Ishikawa (cell line): Measurements from ENCODE around the gene UBL3.

Experiments used
- CEBPB ChIP-seq: IDR thresholded peaks from 2 replicates; pipeline ENCODE4 v1.6.1; 2012
- CREB1 ChIP-seq: IDR thresholded peaks from 2 replicates; pipeline ENCODE4 v1.6.1; 2012; ENCODE audit warnings: low read depth
- EGR1 ChIP-seq: IDR thresholded peaks from 2 replicates; pipeline ENCODE4 v1.6.1; 2012
- EP300 ChIP-seq: IDR thresholded peaks from 2 replicates; pipeline ENCODE4 v1.6.1; 2012; ENCODE audit warnings: borderline replicate concordance
- FOXM1 ChIP-seq: IDR thresholded peaks from 2 replicates; pipeline ENCODE4 v1.6.1; 2012; ENCODE audit warnings: low read depth, borderline replicate concordance
- NFIC ChIP-seq: IDR thresholded peaks from 2 replicates; pipeline ENCODE4 v1.6.1; 2012
- RAD21 ChIP-seq: IDR thresholded peaks from 2 replicates; pipeline ENCODE4 v1.6.1; 2012; ENCODE audit warnings: low read depth
- TAF1 ChIP-seq: IDR thresholded peaks from 2 replicates; pipeline ENCODE4 v1.6.1; 2012; ENCODE audit warnings: low read depth, mild to moderate bottlenecking
- TCF12 ChIP-seq: IDR thresholded peaks from 2 replicates; pipeline ENCODE4 v1.6.1; 2012; ENCODE audit warnings: low read depth
- TEAD4 ChIP-seq: IDR thresholded peaks from 2 replicates; pipeline ENCODE4 v1.6.1; 2012
- YY1 ChIP-seq: IDR thresholded peaks from 2 replicates; pipeline ENCODE4 v1.6.1; 2012; ENCODE audit warnings: low read depth
- ZBTB7A ChIP-seq: IDR thresholded peaks from 2 replicates; pipeline ENCODE4 v1.6.1; 2012; ENCODE audit warnings: low read depth
- TF ChIP-seq, protein P1 (sequence below): IDR thresholded peaks from 2 replicates; pipeline ENCODE4 v1.6.1; 2012; ENCODE audit warnings: low read depth, mild to moderate bottlenecking
- TF ChIP-seq, protein P2 (sequence below): IDR thresholded peaks from 2 replicates; pipeline ENCODE4 v1.6.1; 2012
- TF ChIP-seq, protein P3 (sequence below): IDR thresholded peaks from 2 replicates; pipeline ENCODE4 v1.6.1; 2012

UBL3 gene

DNA sequence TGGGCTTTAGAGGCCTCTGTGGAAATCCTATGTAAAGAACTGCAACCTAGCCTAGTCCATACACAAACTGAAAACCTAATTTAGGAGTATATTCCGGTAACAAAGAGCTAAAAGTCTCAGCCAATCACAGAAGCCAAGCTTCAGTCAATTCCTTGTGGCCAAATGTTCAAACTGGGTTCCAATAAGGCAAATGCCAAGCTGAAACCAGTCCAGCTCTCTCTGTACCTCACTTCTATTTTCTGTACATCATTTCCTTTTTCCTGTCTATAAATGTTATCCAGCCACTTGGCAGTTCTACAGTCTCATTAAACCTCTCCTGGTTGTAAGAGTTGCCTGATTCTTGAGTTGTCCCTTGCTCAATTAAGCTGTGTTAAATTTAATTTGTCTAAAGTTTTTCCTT is 31.7 kb upstream of the UBL3 start:
- no peak for TF ChIP-seq TEAD4
- no peak for TF ChIP-seq NFIC
- TF ChIP-seq, protein P1, sequence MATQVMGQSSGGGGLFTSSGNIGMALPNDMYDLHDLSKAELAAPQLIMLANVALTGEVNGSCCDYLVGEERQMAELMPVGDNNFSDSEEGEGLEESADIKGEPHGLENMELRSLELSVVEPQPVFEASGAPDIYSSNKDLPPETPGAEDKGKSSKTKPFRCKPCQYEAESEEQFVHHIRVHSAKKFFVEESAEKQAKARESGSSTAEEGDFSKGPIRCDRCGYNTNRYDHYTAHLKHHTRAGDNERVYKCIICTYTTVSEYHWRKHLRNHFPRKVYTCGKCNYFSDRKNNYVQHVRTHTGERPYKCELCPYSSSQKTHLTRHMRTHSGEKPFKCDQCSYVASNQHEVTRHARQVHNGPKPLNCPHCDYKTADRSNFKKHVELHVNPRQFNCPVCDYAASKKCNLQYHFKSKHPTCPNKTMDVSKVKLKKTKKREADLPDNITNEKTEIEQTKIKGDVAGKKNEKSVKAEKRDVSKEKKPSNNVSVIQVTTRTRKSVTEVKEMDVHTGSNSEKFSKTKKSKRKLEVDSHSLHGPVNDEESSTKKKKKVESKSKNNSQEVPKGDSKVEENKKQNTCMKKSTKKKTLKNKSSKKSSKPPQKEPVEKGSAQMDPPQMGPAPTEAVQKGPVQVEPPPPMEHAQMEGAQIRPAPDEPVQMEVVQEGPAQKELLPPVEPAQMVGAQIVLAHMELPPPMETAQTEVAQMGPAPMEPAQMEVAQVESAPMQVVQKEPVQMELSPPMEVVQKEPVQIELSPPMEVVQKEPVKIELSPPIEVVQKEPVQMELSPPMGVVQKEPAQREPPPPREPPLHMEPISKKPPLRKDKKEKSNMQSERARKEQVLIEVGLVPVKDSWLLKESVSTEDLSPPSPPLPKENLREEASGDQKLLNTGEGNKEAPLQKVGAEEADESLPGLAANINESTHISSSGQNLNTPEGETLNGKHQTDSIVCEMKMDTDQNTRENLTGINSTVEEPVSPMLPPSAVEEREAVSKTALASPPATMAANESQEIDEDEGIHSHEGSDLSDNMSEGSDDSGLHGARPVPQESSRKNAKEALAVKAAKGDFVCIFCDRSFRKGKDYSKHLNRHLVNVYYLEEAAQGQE, result no peak
- no peak for TF ChIP-seq ZBTB7A
- TF ChIP-seq EP300, result no peak
- TF ChIP-seq TAF1, result no peak
- no peak for TF ChIP-seq TCF12

DNA sequence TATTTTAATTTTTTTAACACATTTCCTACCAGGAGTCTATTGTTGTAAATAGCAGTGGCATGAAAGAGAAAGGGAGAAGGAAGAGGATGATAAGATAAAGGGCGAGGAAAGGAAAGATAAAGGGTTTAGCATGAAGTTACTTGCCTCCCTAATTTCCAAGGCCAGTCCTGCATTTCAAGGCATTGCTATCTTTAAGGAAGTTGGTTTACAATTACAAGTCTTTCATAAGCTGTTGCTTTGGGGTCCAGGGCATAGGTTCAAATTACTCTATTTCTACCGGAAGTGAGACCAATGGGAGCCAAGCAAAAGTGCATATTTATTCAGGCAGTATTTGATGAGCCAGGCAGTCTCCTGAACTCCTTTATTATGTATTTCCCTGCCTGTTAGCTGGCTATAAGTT is 27.7 kb upstream of the UBL3 start:
- TF ChIP-seq NFIC (no peak), FOXM1 (no peak), TAF1 (no peak), EGR1 (no peak), RAD21 (no peak)

DNA sequence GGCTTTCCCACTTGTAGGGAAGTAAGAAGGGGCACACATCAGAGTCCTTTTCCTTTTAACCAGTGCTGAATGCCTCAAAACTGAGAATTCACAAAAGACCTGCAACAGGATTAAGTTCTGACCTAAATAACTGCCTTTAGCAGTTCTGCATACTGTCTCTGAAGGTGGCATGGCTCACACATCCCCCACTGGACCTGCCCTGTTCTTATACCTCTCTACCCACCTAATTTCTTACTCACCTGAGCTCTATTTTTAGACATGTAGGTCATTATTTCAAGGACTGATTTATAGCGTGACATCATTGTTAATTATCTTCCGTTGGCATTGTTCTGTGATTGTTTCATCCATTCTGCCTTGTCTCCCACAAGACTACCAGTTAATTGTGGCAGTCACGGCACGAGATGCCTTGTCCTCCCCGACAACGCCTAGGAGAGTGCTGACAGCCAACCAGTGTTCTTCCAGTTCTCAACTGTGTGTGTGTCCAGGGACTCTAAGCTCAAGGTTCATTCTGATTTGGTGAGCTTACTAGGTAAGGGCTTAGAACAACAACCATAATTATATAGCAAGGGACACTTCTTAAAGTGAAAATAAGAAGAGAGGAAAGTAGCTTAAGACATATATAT is 27.1 kb upstream of the UBL3 start:
- TF ChIP-seq, protein P2, sequence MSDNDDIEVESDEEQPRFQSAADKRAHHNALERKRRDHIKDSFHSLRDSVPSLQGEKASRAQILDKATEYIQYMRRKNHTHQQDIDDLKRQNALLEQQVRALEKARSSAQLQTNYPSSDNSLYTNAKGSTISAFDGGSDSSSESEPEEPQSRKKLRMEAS, result no peak
- TF ChIP-seq TAF1 (no peak), RAD21 (no peak), ZBTB7A (no peak), FOXM1 (no peak), NFIC (no peak), EP300 (no peak), CEBPB (no peak), EGR1 (no peak), CREB1 (no peak), TCF12 (no peak), TEAD4 (no peak), YY1 (no peak)
- TF ChIP-seq, protein P1, result no peak
- TF ChIP-seq, protein P3, sequence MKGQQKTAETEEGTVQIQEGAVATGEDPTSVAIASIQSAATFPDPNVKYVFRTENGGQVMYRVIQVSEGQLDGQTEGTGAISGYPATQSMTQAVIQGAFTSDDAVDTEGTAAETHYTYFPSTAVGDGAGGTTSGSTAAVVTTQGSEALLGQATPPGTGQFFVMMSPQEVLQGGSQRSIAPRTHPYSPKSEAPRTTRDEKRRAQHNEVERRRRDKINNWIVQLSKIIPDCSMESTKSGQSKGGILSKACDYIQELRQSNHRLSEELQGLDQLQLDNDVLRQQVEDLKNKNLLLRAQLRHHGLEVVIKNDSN, result no peak

DNA sequence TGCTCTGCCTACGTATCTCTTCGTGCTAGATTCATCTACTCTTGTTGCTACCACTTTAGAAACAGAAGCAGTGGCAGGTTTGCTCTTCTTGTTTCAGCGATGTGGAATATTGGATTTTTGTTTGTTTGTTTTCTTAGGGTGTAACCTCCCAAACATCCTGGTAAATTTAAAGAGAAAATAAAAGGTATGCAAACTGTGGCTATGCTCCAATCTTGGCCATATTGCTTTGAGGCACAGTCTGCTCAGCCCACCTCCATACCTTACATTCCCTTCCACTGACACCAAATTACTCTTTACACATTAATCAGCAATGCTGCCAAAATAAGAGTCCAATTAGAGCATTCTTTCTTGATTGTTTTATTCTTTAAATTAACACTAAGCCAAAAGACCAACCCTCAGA is 25.2 kb upstream of the UBL3 start:
- TF ChIP-seq EGR1 (no peak), YY1 (no peak), FOXM1 (no peak), CEBPB (no peak), TEAD4 (no peak), RAD21 (no peak), CREB1 (no peak), TAF1 (no peak), ZBTB7A (no peak), EP300 (no peak), TCF12 (no peak), NFIC (no peak)
- TF ChIP-seq, protein P1, result no peak
- TF ChIP-seq, protein P3, result no peak
- TF ChIP-seq, protein P2, result no peak

DNA sequence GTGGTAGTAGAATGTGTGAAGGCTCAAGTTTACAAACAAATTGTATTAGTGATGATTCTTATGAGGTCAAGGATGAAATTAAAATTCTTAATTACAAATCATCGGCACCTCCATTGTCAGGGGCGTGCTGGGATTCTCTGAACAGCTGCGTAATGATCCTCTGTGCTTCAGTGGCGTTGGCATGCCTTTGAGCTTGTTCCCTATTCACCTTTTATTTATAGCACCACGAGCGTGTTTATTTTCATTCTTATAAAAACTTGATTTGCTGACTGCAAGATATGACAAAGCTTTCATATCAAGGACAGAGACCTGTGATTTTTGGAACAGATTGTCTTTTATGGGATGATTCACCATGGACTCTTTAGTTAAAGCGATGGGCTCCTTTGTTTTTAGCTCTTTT is 18.2 kb upstream of the UBL3 start:
- TF ChIP-seq CEBPB, result no peak
